Pancreas (tissue), 10 donors: Measurements from ENCODE around the gene CETP. TPM values are rescaled to one million over a fixed set of nuclear protein-coding genes. Genes with fewer than 3 reads are reported as not detected.
"Not testable (repeated sequence)": the region's sequence is repeated elsewhere in the genome, so short reads cannot be mapped to it uniquely, and the experiment has no call there.

Experiments used
- ATAC-seq, 4 donors: fragments of 200-7000 bp; cut with Tn5 transposase; one replicate each; pipeline versions ENCODE4 v1.8.0 to v1.9.1; 2020; ENCODE audit warnings: mild to moderate bottlenecking in 4 of 4, moderate library complexity in 4 of 4
- DNase-seq, 6 donors: peaks; one replicate each; pipeline ENCODE4 v3.0.0-alpha.2; 2020
- FAIRE-seq: peaks from 2 replicates; lab custom pipeline; 2012; peaks lifted over from hg19 to GRCh38; lab: Jason Lieb, UNC
- H3K27ac ChIP-seq, 4 donors: fragments of 200-600 bp; sonication (generic); 1 replicate in 3 of 4; 2 replicates in 1 of 4; pipeline versions ENCODE4 v1.5.0 to v1.8.0; 2020
- H3K27me3 ChIP-seq, 4 donors: fragments of 200-600 bp; one replicate each; pipeline ENCODE4 v1.8.0; 2021
- H3K36me3 ChIP-seq, 3 donors: fragments of 200-600 bp; sonication (generic) in 1 of 3; one replicate each; pipeline versions ENCODE4 v1.5.0 to v1.8.0; 2020 to 2021
- H3K4me1 ChIP-seq, 3 donors: fragments of 200-600 bp; one replicate each; pipeline ENCODE4 v1.8.0; 2021
- H3K4me3 ChIP-seq, 4 donors: fragments of 200-600 bp; sonication (generic) in 2 of 4; one replicate each; pipeline versions ENCODE4 v1.5.0 to v1.8.0; 2020 to 2021
- H3K9me3 ChIP-seq, 4 donors: fragments of 200-600 bp; one replicate each; pipeline ENCODE4 v1.8.0; 2021
- WGBS, 2 donors: extraction: QIAGEN DNeasy Blood & Tissue Kit; methylation state at CpG; one replicate each; pipeline ENCODE4 v1.1.7; 2013; 5-methylcytosine and 5-hydroxymethylcytosine counted together
- intact Hi-C, 3 donors: fragments of 100-400 bp; cut with DNase I; formaldehyde crosslinking; loops; one replicate each; pipeline versions ENCODE4 v1.11.1 to v1.14.2; 2022
- polyA plus RNA-seq, 2 donors: library from polyadenylated mRNA; stranded (reverse); fragments of 200-250 nt; gene quantifications; one replicate each; pipeline ENCODE4 v1.2.3, GENCODE V29; 2013
- total RNA-seq, 6 donors: library from RNA; stranded (reverse); fragmentation: NEBNext Ultra II Directional in 4 of 6; extraction: Animal tissue kit (Norgen Biotek cat#: 25700) in 4 of 6; gene quantifications; one replicate each; pipeline versions ENCODE4 v1.2.1 to v1.2.4, GENCODE V29; 2021 to 2023
- TF ChIP-seq, protein P1 (sequence below), 4 donors: fragments of 200-600 bp; sonication (generic) in 3 of 4; IDR thresholded peaks; one replicate each; pipeline versions ENCODE4 v1.5.0 to v1.8.0; 2021; ENCODE audit warnings: antibody characterized with exemption in 4 of 4
- donor health status: healthy with polysubstance abuse.
- donor health status: DM: no; HTN: no; CAD: no; lungs with moderate emphysema.
- donor health status: DM: no; HTN: no; CAD: no.
- donor health status: control.
- donor health status: control.
- donor health status: Bipolar disorder and iron deficiency.
- donor health status: DM: yes; HTN: yes; CAD: no.
- donor health status: DM: no; HTN: no; CAD: no.
- donor health status: DM: no; HTN: no; CAD: no.
- donor health status: DM: yes; HTN: yes; CAD: no.

The CETP gene
- total and polyA plus RNA-seq, 8 donors = 0.12 to 1.0 (median 0.26) TPM; not detected in 1

DNA sequence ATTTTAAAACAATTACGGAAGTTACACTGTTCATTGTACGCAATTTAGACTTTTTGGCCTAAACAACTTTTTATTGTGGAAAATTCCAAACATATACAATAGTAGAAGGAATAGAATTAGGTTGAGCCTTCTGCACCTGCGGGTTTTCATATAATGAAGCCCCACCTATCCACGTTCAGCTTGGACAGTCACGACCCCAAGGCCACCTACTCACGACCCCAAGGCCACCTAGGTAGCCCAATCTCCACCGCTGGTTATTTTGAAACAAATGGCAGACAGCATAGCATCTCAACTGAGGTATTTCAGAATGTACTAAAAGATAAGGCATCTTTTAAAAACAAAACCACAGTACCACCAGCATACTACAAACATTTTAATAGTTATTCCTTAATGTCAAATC is 28.2 kb downstream of the CETP start:
- peak overlapping the region in 2 of 4 donors; percentile 67 to 70 for H3K27ac ChIP-seq
- no peak for DNase-seq
- peaks cover 0 to 12% (median 5%) of the 10 kb centered on the region in 3 donors for H3K4me1 ChIP-seq
- H3K9me3 ChIP-seq = no peaks in the 10 kb centered on the region
- H3K4me3 ChIP-seq = peak overlapping the region; percentile 47 to 79 (median 66)
- H3K36me3 ChIP-seq = no peaks in the 10 kb centered on the region
- TF ChIP-seq, protein P1, sequence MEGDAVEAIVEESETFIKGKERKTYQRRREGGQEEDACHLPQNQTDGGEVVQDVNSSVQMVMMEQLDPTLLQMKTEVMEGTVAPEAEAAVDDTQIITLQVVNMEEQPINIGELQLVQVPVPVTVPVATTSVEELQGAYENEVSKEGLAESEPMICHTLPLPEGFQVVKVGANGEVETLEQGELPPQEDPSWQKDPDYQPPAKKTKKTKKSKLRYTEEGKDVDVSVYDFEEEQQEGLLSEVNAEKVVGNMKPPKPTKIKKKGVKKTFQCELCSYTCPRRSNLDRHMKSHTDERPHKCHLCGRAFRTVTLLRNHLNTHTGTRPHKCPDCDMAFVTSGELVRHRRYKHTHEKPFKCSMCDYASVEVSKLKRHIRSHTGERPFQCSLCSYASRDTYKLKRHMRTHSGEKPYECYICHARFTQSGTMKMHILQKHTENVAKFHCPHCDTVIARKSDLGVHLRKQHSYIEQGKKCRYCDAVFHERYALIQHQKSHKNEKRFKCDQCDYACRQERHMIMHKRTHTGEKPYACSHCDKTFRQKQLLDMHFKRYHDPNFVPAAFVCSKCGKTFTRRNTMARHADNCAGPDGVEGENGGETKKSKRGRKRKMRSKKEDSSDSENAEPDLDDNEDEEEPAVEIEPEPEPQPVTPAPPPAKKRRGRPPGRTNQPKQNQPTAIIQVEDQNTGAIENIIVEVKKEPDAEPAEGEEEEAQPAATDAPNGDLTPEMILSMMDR (IDR thresholded peaks at IDR 0.05) = no peak
- intact Hi-C loops = no loop called here
- no peak for FAIRE-seq
- WGBS, 2 donors = 11 to 12% methylated on average over 7 of the region's 7 CpGs
- ATAC-seq = no peak
- no peaks in the 10 kb centered on the region for H3K27me3 ChIP-seq

DNA sequence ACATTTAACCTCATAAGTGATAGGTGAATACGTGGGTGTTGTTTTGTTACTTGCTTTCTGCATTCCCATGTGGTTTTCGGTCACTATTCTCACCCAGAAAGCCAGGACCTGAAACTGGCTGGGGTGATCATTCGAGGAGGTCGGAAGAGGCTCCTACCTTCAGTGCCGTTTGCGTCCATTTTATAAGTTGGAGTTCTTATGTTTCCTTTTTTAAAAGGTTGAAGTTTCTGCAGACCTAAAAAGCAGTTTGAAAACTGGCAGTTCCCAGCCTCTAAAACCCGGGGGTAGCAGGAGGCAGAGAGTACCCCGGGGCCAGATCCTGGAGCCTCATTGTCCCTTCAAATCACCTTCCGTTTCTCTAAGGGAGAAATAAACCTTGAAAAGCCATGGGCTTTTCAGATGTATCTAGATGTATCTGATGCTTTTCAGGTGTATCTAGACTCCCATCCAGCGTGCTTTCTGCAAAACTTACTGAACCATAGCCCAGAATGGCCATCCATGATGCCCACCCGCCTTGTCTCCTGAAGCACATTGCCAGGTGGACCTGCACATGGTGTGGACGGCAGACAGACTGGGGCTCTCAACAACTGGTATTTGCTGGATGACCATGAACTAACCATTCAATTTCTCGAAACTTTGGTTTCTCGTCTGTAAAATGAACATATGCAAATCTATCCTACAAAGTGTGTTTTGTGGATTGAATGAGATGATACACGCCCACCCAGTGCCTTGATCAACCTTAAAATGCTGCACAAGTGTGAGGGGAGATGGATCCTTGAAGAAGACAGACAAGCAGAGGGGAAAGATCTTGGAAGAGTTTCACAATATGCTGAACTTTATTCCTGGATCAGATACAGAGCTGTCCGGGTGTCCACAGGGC is 28.9 kb downstream of the CETP start:
- no peak overlapping the region for H3K27ac ChIP-seq
- no peaks in the 10 kb centered on the region for H3K36me3 ChIP-seq
- H3K27me3 ChIP-seq = no peaks in the 10 kb centered on the region
- ATAC-seq = no peak
- 80 to 84% methylated on average over 16 of the region's 16 CpGs for WGBS, 2 donors
- H3K4me3 ChIP-seq = peak overlapping the region in 2 of 4 donors; percentile 65 to 79
- H3K4me1 ChIP-seq = peaks cover 0 to 11% (median 5%) of the 10 kb centered on the region in 3 donors
- intact Hi-C loops = no loop called here
- no peaks in the 10 kb centered on the region for H3K9me3 ChIP-seq
- no peak for FAIRE-seq
- no peak for DNase-seq
- TF ChIP-seq, protein P1 (IDR thresholded peaks at IDR 0.05) = no peak

DNA sequence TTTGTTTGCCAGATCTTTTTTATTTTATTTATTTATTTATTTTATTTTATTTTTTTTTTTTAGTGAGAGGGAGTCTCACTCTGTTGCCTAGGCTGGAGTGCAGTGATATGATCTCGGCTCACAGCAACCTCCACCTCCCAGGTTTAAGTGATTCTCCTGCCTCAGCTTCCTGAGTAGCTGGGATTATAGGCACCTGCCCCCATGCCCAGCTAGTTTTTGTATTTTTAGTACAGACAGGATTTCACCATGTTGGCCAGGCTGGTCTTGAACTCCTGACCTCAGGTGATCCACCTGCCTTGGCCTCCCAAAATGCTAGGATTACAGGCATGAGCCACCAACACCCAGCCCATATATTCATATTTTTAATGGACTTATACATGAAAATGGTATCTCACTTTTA is 30.7 kb downstream of the CETP start:
- peaks cover 0 to 11% (median 5%) of the 10 kb centered on the region in 3 donors for H3K4me1 ChIP-seq
- ATAC-seq, H3K27me3 ChIP-seq, DNase-seq, H3K9me3 ChIP-seq, H3K4me3 ChIP-seq, H3K27ac ChIP-seq, intact Hi-C loops, FAIRE-seq, H3K36me3 ChIP-seq: not testable (repeated sequence)
- 78 to 91% methylated on average over 1 of the region's 1 CpG for WGBS, 2 donors

- intact Hi-C loops = no loop called here
- H3K4me3 ChIP-seq = no peak overlapping the region
- no peaks in the 10 kb centered on the region for H3K9me3 ChIP-seq
- 56 to 57% methylated on average over 2 of the region's 2 CpGs for WGBS, 2 donors
- H3K27ac ChIP-seq = no peak overlapping the region
- no peaks in the 10 kb centered on the region for H3K27me3 ChIP-seq
- no peak for DNase-seq
- no peak for FAIRE-seq
- H3K4me1 ChIP-seq = peaks cover 0 to 11% (median 5%) of the 10 kb centered on the region in 3 donors
- TF ChIP-seq, protein P1 (IDR thresholded peaks at IDR 0.05) = no peak
- ATAC-seq = no peak
- H3K36me3 ChIP-seq = no peaks in the 10 kb centered on the region
Measured at GRCh38 chr16:56993204-56993603, 31.5 kb downstream of the CETP start.

- TF ChIP-seq, protein P1 (IDR thresholded peaks at IDR 0.05) = no peak
- Histone ChIP-seq H3K4me3 (no peak overlapping the region), H3K36me3 (no peaks in the 10 kb centered on the region), H3K4me1 (peaks cover 0 to 11% (median 5%) of the 10 kb centered on the region in 3 donors), H3K27me3 (no peaks in the 10 kb centered on the region), H3K9me3 (no peaks in the 10 kb centered on the region), H3K27ac (no peak overlapping the region)
- WGBS, 2 donors = 80 to 81% methylated on average over 5 of the region's 5 CpGs
- intact Hi-C loops = no loop called here
- FAIRE-seq (no peak), ATAC-seq (no peak), DNase-seq (no peak)
Measured at GRCh38 chr16:56994311-56994710, 32.6 kb downstream of the CETP start.
